Spleen (tissue), 7 donors: ENCODE results near the gene CTNNA2.

Experiments
- POLR2A ChIP-seq, 3 donors: fragments of 450-650 bp; IDR thresholded peaks; one replicate each; pipeline ENCODE4 v1.5.1; 2017; ENCODE audit warnings: antibody characterized with exemption in 3 of 3, mild to moderate bottlenecking in 1 of 3
- TF ChIP-seq, protein P1 (sequence below), 11 experiments: fragments of 200-600 bp in 7 of 11; fragments of 450-650 bp in 4 of 11; sonication (generic) in 4 of 11; IDR thresholded peaks in 8 of 11; conservative IDR thresholded peaks in 3 of 11; 1 replicate in 7 of 11; 2 replicates in 4 of 11; pipeline versions ENCODE4 v1.4.0 to v1.8.0; 2016 to 2021; ENCODE audit warnings: antibody characterized with exemption in 11 of 11, inconsistent platforms in 4 of 11, mild to moderate bottlenecking in 1 of 11
- donor health status: DM: no; HTN: no; CAD: no; lungs with moderate emphysema.
- donor health status: DM: no; HTN: no; CAD: no.
- donor health status: DM: no; HTN: no; CAD: no.

DNA sequence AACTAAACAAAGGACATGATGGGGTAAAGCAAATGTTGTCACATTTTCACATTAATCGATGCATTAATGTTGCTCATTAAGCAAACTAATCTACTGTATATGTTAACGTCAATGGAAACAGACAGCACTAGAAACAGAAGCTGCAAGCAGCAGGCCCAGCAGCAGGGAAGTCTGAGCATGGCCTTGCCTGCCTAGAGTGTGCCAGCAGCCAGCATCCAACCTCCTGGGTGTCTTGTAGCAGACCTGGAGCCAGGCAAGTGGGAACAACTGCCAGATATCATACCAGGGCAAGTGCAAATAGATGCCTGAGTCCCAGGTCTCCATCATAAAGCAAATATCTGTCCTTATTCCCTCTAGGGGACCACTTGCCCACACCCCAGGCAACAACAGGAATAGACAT lies 472.7 kb downstream of the CTNNA2 start:
- TF ChIP-seq POLR2A (IDR thresholded peaks at IDR 0.05), result no peak
- TF ChIP-seq, protein P1, sequence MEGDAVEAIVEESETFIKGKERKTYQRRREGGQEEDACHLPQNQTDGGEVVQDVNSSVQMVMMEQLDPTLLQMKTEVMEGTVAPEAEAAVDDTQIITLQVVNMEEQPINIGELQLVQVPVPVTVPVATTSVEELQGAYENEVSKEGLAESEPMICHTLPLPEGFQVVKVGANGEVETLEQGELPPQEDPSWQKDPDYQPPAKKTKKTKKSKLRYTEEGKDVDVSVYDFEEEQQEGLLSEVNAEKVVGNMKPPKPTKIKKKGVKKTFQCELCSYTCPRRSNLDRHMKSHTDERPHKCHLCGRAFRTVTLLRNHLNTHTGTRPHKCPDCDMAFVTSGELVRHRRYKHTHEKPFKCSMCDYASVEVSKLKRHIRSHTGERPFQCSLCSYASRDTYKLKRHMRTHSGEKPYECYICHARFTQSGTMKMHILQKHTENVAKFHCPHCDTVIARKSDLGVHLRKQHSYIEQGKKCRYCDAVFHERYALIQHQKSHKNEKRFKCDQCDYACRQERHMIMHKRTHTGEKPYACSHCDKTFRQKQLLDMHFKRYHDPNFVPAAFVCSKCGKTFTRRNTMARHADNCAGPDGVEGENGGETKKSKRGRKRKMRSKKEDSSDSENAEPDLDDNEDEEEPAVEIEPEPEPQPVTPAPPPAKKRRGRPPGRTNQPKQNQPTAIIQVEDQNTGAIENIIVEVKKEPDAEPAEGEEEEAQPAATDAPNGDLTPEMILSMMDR (IDR thresholded peaks at IDR 0.05 in 8 of 11, conservative IDR thresholded peaks at IDR 0.05 in 3 of 11), result no peak
